HG03520 (cell line): Measurements from ENCODE around the gene GAD2.
"Not testable (repeated sequence)": the region's sequence is repeated elsewhere in the genome, so short reads cannot be mapped to it uniquely, and the experiment has no call there.

Experiments used
- ATAC-seq: cut with Tn5 transposase; IDR thresholded peaks from one replicate; pipeline ENCODE4 v1.9.1; 2021; ENCODE audit warnings: mild to moderate bottlenecking, moderate library complexity; ENCODE audit not compliant: unreplicated experiment

Gene GAD2

GRCh38 chr10:26314265-26315013 lies 97.9 kb downstream of the GAD2 start:
- no peak for ATAC-seq

- no peak for ATAC-seq
Observed at GRCh38 chr10:26318672-26319071, 102.1 kb downstream of the GAD2 start.

GRCh38 chr10:26323219-26323618 lies 106.6 kb downstream of the GAD2 start:
- no peak for ATAC-seq

DNA sequence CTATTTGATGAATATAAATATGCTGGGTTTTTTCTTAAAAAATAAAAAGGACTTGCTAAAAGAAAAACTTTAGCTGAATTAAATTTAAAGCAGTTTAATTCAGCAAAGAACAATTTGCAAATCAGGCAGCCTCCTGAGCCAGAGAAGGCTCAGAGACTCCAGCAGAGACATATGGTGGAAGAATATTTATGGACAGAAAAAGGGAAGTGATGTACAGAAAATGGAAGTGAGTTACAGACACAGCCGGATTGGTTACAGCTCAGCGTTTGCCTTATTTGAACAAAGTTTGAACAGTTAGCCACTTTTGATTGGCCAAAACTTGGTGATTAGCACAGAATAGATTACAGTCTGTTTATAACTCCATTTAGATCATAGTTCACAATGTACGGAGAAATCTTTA lies 110.3 kb downstream of the GAD2 start:
- no peak for ATAC-seq

DNA sequence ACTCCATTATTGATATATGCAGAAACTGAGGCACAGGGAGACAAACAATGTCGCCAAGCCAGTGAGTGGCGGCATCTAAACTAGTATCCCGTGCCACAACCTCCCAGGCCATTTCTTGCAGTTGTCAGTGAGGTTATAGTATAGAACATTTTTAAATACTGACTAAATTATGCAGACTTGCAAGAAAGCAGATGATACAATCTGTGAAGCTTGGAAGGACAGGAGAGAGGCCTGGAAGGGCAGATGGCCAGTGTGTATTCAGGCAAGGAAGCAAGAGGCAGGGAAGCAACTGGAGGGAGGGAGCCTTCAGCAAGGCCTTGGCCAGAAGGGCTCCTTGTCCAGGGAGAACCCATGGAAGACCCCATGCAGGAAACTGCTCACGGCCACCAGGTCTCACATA lies 111.2 kb downstream of the GAD2 start:
- ATAC-seq, result no peak

- ATAC-seq, result no peak
Observed at GRCh38 chr10:26331371-26331770, 114.8 kb downstream of the GAD2 start.

DNA sequence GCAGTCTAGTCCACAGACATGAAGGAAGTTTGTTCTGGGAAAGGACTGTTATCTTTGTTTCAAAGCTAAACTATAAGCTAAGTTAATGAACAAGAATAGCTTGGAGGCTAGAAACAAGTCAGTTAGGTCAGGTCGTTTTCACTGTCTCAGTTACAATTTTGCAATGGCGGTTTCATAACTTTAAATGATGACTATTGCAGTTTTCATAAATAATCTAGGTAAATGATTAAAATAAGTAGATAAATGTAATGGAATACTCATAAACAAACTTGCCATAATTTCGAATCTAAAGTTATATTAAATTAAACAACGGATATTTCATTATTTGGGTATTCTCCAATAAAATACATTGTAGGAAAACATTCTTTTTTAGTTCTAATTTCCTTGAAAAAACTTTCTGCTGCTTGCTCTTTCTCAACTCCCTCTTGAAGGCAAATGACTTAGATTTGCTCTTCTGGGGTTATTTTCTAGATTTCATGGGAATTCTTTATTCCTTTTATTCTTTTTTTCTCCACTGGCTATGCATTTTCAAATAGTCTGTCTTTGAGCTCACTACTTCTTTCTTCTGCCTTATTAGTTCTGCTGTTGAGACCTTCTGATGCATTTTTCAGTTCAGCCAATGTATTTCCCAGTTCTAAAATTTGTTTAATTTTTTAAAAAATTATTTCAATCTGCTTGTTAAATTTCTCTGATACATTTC lies 117.8 kb downstream of the GAD2 start:
- ATAC-seq, result no peak

GRCh38 chr10:26334932-26335573 lies 118.5 kb downstream of the GAD2 start:
- ATAC-seq, result peak; percentile 81

DNA sequence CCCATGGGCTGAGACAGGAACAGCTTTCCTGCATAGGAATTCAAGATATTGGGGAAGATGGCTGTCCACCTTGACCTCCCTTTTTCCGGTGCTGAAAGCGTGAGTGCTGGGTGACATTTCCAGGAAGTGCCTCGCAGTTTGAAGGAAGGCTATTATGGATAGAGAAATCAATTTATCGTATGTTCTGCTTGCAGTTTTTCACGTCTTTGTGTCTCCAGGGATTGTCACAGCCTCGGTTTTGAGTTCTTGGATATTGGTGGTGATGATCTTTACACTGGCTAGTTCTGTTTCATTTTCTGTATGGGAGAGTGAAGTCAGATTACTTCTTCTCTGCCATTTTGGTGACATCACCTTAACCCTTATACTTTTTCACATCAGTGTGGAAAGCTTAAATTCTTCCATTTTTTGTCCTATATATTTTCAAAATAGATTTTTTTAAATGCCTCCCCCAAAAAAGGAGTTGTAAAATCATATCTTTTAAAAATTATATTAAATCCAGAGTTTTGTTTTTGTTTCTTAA lies 119.1 kb downstream of the GAD2 start:
- peak; percentile 59 for ATAC-seq

DNA sequence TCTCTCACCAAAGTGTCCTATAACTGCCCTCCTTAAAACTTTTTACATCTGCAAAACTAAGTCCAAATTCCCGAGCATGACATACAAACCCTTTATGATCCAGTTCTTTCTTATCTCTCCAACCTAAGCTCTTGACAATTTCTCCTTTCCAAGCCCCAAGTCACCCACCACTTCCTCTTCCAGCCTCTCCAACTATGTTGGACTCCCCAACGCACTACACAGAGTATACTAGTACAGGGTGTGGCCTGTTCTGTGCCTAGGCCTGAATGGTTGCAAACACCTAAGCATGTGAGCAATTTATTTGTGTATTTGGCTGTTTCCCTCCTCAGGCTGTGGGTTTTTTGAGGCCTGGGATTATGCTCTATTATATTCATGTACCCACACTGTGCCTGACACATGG lies 120.4 kb downstream of the GAD2 start:
- ATAC-seq, result no peak

DNA sequence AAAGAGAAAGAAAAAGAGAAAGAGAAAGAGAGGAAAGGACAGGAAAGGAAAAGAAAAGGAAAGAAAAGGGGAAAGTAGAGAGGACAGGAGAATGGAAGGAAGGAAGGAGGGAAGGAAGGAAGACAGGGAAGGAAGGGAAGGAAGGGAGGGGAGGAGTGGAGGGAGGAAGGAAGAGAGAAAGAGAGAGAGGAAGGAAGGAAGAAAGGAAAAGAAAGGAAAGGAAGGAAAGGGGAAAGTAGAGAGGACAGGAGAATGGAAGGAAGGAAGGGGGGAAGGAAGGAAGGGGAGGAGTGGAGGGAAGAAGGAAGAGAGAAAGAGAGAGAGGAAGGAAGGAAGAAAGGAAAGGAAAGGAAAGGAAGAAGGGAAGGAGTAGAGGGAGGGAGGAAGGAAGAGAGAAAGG lies 125.1 kb downstream of the GAD2 start:
- no peak for ATAC-seq

DNA sequence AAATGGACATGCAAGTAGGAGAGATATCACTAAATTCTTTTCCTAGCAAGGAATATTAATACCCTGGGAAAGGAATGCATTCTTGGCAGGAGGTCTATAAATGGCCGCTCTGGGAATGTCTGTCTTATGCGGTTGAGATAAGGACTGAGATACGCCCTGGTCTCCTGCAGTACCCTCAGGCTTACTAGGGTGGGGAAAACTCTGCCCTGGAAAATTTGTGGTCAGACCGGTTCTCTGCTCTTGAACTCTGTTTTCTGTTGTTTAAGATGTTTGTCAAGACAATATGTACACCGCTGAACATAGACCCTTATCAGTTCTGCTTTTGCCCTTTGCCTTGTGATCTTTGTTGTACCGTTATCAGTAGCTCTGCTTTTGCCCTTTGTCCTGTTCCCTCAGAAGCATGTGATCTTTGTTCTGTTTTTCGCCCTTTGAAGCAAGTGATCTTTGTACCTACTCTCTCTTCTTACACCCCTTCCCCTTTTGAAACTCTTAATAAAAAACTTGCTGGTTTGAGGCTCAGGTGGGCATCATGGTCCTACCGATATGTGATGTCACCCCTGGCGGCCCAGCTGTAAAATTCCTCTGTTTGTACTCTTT lies 132.3 kb downstream of the GAD2 start:
- ATAC-seq, result not testable (repeated sequence)
